ENCODE data around the gene SLC51A.
"Not testable (repeated sequence)": the region's sequence is repeated elsewhere in the genome, so short reads cannot be mapped to it uniquely, and the experiment has no call there.

SLC51A gene

DNA sequence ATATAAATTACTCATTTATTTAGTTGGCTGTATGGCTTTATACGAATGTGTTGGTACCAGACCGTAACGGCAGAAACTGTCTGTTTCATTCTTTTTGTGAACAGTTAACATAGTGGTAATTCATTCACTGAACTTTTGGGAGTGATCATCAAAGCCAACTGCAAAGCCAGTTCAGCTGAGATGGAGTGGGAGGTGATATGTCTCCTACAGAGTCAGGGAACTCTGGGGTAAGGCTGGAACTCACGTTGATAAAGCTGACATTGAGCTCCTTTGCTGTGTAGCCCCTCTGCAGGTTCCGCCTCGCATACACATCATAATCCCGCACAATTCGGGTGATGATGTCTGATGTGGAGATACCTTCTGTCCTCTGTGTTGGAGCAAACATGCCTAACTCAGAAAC lies 25.4 kb downstream of the SLC51A start:
- no peaks in the 10 kb centered on the region for H3K27me3 ChIP-seq (ENCODE audit: insufficient read depth, poor library complexity, severe bottlenecking)
- no peak overlapping the region for H3K4me3 ChIP-seq (replicated peaks; ENCODE audit: insufficient read depth, low read length)
- DNase-seq (ENCODE audit: low read depth in 1 of 2, low spot score in 1 of 2), result no peak
- no peak overlapping the region for H3K27ac ChIP-seq (replicated peaks)
- TF ChIP-seq POLR2AphosphoS5 (IDR thresholded peaks at IDR 0.05; ENCODE audit: low read depth), result no peak
- no peak for TF ChIP-seq SPI1 (IDR thresholded peaks at IDR 0.05; ENCODE audit: borderline replicate concordance, low read depth)
- TF ChIP-seq, protein P1, sequence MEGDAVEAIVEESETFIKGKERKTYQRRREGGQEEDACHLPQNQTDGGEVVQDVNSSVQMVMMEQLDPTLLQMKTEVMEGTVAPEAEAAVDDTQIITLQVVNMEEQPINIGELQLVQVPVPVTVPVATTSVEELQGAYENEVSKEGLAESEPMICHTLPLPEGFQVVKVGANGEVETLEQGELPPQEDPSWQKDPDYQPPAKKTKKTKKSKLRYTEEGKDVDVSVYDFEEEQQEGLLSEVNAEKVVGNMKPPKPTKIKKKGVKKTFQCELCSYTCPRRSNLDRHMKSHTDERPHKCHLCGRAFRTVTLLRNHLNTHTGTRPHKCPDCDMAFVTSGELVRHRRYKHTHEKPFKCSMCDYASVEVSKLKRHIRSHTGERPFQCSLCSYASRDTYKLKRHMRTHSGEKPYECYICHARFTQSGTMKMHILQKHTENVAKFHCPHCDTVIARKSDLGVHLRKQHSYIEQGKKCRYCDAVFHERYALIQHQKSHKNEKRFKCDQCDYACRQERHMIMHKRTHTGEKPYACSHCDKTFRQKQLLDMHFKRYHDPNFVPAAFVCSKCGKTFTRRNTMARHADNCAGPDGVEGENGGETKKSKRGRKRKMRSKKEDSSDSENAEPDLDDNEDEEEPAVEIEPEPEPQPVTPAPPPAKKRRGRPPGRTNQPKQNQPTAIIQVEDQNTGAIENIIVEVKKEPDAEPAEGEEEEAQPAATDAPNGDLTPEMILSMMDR (IDR thresholded peaks at IDR 0.05; ENCODE audit: insufficient read depth, low read length), result no peak
- TF ChIP-seq GABPA (IDR thresholded peaks at IDR 0.05; ENCODE audit: low read depth), result no peak
- TF ChIP-seq, protein P2, sequence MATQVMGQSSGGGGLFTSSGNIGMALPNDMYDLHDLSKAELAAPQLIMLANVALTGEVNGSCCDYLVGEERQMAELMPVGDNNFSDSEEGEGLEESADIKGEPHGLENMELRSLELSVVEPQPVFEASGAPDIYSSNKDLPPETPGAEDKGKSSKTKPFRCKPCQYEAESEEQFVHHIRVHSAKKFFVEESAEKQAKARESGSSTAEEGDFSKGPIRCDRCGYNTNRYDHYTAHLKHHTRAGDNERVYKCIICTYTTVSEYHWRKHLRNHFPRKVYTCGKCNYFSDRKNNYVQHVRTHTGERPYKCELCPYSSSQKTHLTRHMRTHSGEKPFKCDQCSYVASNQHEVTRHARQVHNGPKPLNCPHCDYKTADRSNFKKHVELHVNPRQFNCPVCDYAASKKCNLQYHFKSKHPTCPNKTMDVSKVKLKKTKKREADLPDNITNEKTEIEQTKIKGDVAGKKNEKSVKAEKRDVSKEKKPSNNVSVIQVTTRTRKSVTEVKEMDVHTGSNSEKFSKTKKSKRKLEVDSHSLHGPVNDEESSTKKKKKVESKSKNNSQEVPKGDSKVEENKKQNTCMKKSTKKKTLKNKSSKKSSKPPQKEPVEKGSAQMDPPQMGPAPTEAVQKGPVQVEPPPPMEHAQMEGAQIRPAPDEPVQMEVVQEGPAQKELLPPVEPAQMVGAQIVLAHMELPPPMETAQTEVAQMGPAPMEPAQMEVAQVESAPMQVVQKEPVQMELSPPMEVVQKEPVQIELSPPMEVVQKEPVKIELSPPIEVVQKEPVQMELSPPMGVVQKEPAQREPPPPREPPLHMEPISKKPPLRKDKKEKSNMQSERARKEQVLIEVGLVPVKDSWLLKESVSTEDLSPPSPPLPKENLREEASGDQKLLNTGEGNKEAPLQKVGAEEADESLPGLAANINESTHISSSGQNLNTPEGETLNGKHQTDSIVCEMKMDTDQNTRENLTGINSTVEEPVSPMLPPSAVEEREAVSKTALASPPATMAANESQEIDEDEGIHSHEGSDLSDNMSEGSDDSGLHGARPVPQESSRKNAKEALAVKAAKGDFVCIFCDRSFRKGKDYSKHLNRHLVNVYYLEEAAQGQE (IDR thresholded peaks at IDR 0.05; ENCODE audit: insufficient replicate concordance, low read depth), result no peak

DNA sequence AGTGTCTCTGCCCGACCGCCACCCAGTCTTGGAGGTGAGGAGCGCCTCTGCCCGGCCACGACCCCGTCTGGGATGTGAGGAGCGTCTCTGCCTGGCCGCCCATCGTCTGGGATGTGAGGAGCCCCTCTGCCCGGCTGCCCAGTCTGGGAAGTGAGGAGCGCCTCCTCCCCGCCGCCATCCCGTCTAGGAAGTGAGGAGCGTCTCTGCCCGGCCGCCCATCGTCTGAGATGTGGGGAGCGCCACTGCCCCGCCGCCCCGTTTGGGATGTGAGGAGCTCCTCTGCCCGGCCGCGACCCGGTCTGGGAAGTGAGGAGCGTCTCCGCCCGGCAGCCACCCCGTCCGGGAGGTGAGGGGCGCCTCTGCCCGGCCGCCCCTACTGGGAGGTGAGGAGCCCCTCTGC lies 27.8 kb downstream of the SLC51A start:
- not testable (repeated sequence) for H3K4me3 ChIP-seq (replicated peaks; ENCODE audit: insufficient read depth, low read length); H3K27me3 ChIP-seq (ENCODE audit: insufficient read depth, poor library complexity, severe bottlenecking); H3K27ac ChIP-seq (replicated peaks); DNase-seq (ENCODE audit: low read depth in 1 of 2, low spot score in 1 of 2)

DNA sequence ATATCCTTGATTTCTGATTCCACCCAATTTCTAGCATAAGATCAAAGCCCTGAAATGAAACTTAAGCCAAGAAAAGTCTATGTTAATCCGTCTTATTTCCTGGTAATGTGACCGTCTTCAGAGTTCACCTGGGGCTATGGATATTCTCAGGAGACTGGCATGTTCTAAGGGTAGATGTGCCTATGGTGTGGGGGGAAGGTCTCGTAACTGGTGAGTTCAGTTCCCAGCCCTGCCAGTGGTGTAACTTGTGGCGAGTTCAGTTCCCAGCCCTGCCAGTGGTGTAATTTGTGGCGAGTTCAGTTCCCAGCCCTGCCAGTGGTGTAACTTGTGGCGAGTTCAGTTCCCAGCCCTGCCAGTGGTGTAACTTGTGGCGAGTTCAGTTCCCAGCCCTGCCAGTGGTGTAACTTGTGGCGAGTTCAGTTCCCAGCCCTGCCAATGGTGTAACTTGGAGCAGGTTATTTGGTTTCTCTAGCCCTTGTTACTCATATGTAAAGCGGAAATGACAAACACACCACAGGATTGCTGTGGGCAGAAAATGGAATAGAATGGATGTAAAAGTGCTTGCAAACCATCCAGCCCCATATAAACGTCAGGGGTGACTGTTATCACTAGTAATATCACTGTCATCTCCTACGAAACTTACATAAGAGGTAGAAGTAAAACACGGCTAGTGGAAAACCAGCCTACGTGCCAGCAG lies 30.4 kb downstream of the SLC51A start:
- H3K4me3 ChIP-seq (replicated peaks; ENCODE audit: insufficient read depth, low read length), result no peak overlapping the region
- DNase-seq (ENCODE audit: low read depth in 1 of 2, low spot score in 1 of 2), result peak; percentile 96
- peak; percentile 59; the same call in 1 of the 2 replicates for TF ChIP-seq GABPA (IDR thresholded peaks at IDR 0.05; ENCODE audit: low read depth)
- TF ChIP-seq, protein P1 (IDR thresholded peaks at IDR 0.05; ENCODE audit: insufficient read depth, low read length), result no peak
- TF ChIP-seq, protein P2 (IDR thresholded peaks at IDR 0.05; ENCODE audit: insufficient replicate concordance, low read depth), result no peak
- peak; percentile 100 for TF ChIP-seq POLR2AphosphoS5 (IDR thresholded peaks at IDR 0.05; ENCODE audit: low read depth)
- peak; percentile 72; the same call in 1 of the 2 replicates for TF ChIP-seq SPI1 (IDR thresholded peaks at IDR 0.05; ENCODE audit: borderline replicate concordance, low read depth)
- no peak overlapping the region for H3K27ac ChIP-seq (replicated peaks)
- no peaks in the 10 kb centered on the region for H3K27me3 ChIP-seq (ENCODE audit: insufficient read depth, poor library complexity, severe bottlenecking)

DNA sequence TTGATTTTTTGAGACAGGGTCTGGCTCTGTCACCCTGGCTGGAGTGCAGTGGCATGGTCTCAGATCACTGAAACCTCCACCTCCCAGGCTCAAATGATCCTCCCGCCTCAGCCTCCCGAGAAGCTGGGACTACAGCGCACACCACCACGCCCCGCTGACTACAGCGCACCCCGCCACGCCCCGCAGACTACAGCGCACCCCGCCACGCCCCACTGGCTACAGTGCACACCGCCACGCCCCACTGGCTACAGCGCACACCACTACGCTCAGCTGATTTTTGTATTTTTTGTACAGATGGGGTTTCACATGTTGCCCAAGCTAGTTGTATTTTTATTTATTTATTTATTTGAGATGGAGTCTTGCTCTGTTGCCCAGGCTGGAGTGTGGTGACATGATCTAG lies 35.6 kb downstream of the SLC51A start:
- TF ChIP-seq, protein P2 (IDR thresholded peaks at IDR 0.05; ENCODE audit: insufficient replicate concordance, low read depth), result no peak
- TF ChIP-seq GABPA (IDR thresholded peaks at IDR 0.05; ENCODE audit: low read depth) (no peak), POLR2AphosphoS5 (IDR thresholded peaks at IDR 0.05; ENCODE audit: low read depth) (no peak), SPI1 (IDR thresholded peaks at IDR 0.05; ENCODE audit: borderline replicate concordance, low read depth) (no peak)
- TF ChIP-seq, protein P1 (IDR thresholded peaks at IDR 0.05; ENCODE audit: insufficient read depth, low read length), result no peak
- Histone ChIP-seq H3K27ac (replicated peaks) (no peak overlapping the region), H3K27me3 (ENCODE audit: insufficient read depth, poor library complexity, severe bottlenecking) (no peaks in the 10 kb centered on the region), H3K4me3 (replicated peaks; ENCODE audit: insufficient read depth, low read length) (no peak overlapping the region)
- no peak for DNase-seq (ENCODE audit: low read depth in 1 of 2, low spot score in 1 of 2)
